BE2C (cell line): ENCODE measurements around the gene PDIA6.

Source experiments
- DNase-seq: peaks from one replicate; pipeline ENCODE4 v3.0.0-alpha.2; 2020
- H3K27me3 ChIP-seq: fragments of 250-450 bp; sonication (Bioruptor Pico); 2 replicates; pipeline ENCODE4 v1.5.1; 2020; ENCODE audit warnings: mild to moderate bottlenecking
- H3K36me3 ChIP-seq: fragments of 250-450 bp; sonication (Bioruptor Pico); 2 replicates; pipeline ENCODE4 v1.5.1; 2020; ENCODE audit warnings: mild to moderate bottlenecking
- H3K4me1 ChIP-seq: fragments of 250-450 bp; sonication (Bioruptor Pico); 2 replicates; pipeline ENCODE4 v1.5.1; 2020
- H3K4me3 ChIP-seq: 2 replicates; pipeline ENCODE4 v1.5.1; 2011; ENCODE audit warnings: low read depth, low read length
- H3K9me3 ChIP-seq: fragments of 250-450 bp; sonication (Bioruptor Pico); 2 replicates; pipeline ENCODE4 v1.5.1; 2020
- CTCF ChIP-seq: IDR thresholded peaks from 2 replicates; pipeline ENCODE4 v1.5.1; 2012; ENCODE audit warnings: mild to moderate bottlenecking, low read depth, low read length

Gene PDIA6

GRCh38 chr2:10750610-10751009 is 62.0 kb downstream of the PDIA6 start:
- no peaks in the 10 kb centered on the region for H3K4me1 ChIP-seq
- no peaks in the 10 kb centered on the region for H3K36me3 ChIP-seq
- H3K27me3 ChIP-seq = no peaks in the 10 kb centered on the region; the same call in 1 of the 2 replicates
- H3K9me3 ChIP-seq = no peaks in the 10 kb centered on the region
- TF ChIP-seq CTCF = no peak
- H3K4me3 ChIP-seq = no peak overlapping the region
- DNase-seq = no peak

- no peaks in the 10 kb centered on the region for H3K36me3 ChIP-seq
- no peak overlapping the region for H3K4me3 ChIP-seq
- no peak for TF ChIP-seq CTCF
- no peak for DNase-seq
- H3K4me1 ChIP-seq = no peaks in the 10 kb centered on the region
- H3K27me3 ChIP-seq = no peaks in the 10 kb centered on the region
- no peaks in the 10 kb centered on the region for H3K9me3 ChIP-seq
Observed at GRCh38 chr2:10742666-10743065, 69.9 kb downstream of the PDIA6 start.

GRCh38 chr2:10741139-10741538 is 71.4 kb downstream of the PDIA6 start:
- TF ChIP-seq CTCF = no peak

GRCh38 chr2:10740226-10740625 is 72.4 kb downstream of the PDIA6 start:
- Histone ChIP-seq H3K9me3 (no peaks in the 10 kb centered on the region), H3K4me3 (no peak overlapping the region), H3K4me1 (no peaks in the 10 kb centered on the region), H3K36me3 (no peaks in the 10 kb centered on the region), H3K27me3 (no peaks in the 10 kb centered on the region)
- TF ChIP-seq CTCF = no peak
- DNase-seq = no peak

More at GRCh38 chr2:10741139-10741538, 71.4 kb downstream of the PDIA6 start:
- H3K4me1 ChIP-seq = no peaks in the 10 kb centered on the region
- DNase-seq = no peak
- H3K4me3 ChIP-seq = no peak overlapping the region
- no peaks in the 10 kb centered on the region for H3K27me3 ChIP-seq
- no peaks in the 10 kb centered on the region for H3K9me3 ChIP-seq
- no peaks in the 10 kb centered on the region for H3K36me3 ChIP-seq

- no peak overlapping the region for H3K4me3 ChIP-seq
- H3K9me3 ChIP-seq = no peaks in the 10 kb centered on the region
- no peaks in the 10 kb centered on the region for H3K27me3 ChIP-seq
- DNase-seq = no peak
- no peaks in the 10 kb centered on the region for H3K36me3 ChIP-seq
- H3K4me1 ChIP-seq = no peaks in the 10 kb centered on the region
- TF ChIP-seq CTCF = no peak
Observed at GRCh38 chr2:10738192-10738591, 74.4 kb downstream of the PDIA6 start.

GRCh38 chr2:10733980-10734379 is 78.6 kb downstream of the PDIA6 start:
- H3K9me3 ChIP-seq = no peaks in the 10 kb centered on the region
- no peaks in the 10 kb centered on the region for H3K4me1 ChIP-seq
- no peak for DNase-seq
- no peak overlapping the region for H3K4me3 ChIP-seq
- H3K36me3 ChIP-seq = no peaks in the 10 kb centered on the region
- H3K27me3 ChIP-seq = no peaks in the 10 kb centered on the region
- TF ChIP-seq CTCF = no peak
